Activated CD8-positive, alpha-beta memory T cell treated with anti-CD3 and anti-CD28 coated beads, Interleukin-2, amount 50 U/mL, for 1 hour (primary cell): ENCODE results near the gene SEMA4D.

Source experiments
- DNase-seq: peaks from one replicate; pipeline ENCODE4 v3.0.0-alpha.2; 2020; ENCODE audit errors: extremely low read depth

The SEMA4D gene

GRCh38 chr9:89500008-89500407 lies 2.1 kb upstream of the SEMA4D start:
- no peak for DNase-seq

- no peak for DNase-seq
Measured at GRCh38 chr9:89498852-89499480, 1.1 kb upstream of the SEMA4D start.

GRCh38 chr9:89497257-89497963 lies 503 bp downstream of the SEMA4D start:
- no peak for DNase-seq

- no peak for DNase-seq
Measured at GRCh38 chr9:89496645-89497256, 1.2 kb downstream of the SEMA4D start.

GRCh38 chr9:89495824-89496560 lies 1.9 kb downstream of the SEMA4D start:
- no peak for DNase-seq

GRCh38 chr9:89494199-89494598 lies 3.7 kb downstream of the SEMA4D start:
- no peak for DNase-seq

- DNase-seq = no peak
Measured at GRCh38 chr9:89493671-89494070, 4.2 kb downstream of the SEMA4D start.

- DNase-seq = no peak
Measured at GRCh38 chr9:89493181-89493580, 4.7 kb downstream of the SEMA4D start.

- DNase-seq = no peak
Measured at GRCh38 chr9:89492586-89492985, 5.3 kb downstream of the SEMA4D start.

GRCh38 chr9:89491694-89492093 lies 6.2 kb downstream of the SEMA4D start:
- DNase-seq = no peak

GRCh38 chr9:89489548-89490530 lies 8.1 kb downstream of the SEMA4D start:
- DNase-seq = no peak

GRCh38 chr9:89488936-89489335 lies 9.0 kb downstream of the SEMA4D start:
- no peak for DNase-seq

GRCh38 chr9:89488131-89488530 lies 9.8 kb downstream of the SEMA4D start:
- no peak for DNase-seq

- DNase-seq = no peak
Measured at GRCh38 chr9:89486681-89487080, 11.2 kb downstream of the SEMA4D start.

GRCh38 chr9:89484475-89485404 lies 13.2 kb downstream of the SEMA4D start:
- no peak for DNase-seq

GRCh38 chr9:89483592-89484474 lies 14.1 kb downstream of the SEMA4D start:
- DNase-seq = no peak

- DNase-seq = no peak
Measured at GRCh38 chr9:89482901-89483361, 15.0 kb downstream of the SEMA4D start.

GRCh38 chr9:89482056-89482851 lies 15.7 kb downstream of the SEMA4D start:
- no peak for DNase-seq
